ENCODE measurements around the gene TJP3. TPM values are rescaled to one million over a fixed set of nuclear protein-coding genes. Genes with fewer than 3 reads are reported as not detected.
A peak's percentile ranks its signal among the peaks of the same experiment; 100 is the strongest.

TJP3 gene
- total and polyA plus RNA-seq, 10 of the 15 experiments (the other 5 are each of a cell fraction or from before 2014, with no cell fraction given): 0.04 to 1.2 (median 0.29) TPM; not detected in 6

DNA sequence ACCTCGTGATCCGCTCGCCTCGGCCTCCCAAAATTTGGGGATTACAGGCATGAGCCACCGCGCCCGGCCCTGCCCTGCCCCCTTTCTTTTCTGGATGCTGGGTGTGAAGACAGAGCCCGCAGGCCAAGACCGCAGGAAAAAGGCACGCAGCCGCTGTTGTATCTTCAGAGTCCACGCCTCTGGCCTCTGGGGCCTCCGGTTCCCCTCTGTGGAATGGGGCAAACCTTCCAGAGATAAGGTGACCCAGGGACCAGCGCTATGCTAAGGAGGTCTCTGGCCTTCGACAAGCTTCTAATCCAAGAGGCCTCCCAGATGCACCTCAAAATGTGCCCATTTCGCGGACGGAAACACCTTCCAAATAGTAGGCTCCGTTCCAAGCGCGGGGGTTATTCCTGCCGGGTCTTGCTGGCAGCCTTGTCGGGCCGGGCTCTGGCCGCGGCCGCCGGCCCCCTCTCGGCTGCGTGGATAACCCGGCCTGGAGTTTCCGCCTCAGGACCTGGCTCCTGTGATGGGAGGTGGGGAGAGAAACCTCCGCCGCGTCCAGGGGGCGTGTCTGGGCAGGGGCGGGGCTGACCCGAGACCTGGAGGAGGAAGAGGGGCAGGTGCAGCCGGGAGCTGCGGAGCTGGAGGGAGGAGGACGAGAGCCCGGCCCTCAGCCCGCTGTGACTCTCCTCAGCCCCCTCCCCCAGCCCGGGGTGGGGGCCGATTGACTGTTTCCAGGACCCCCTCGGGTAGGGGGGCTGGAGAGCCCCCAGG is 13.1 kb downstream of the TJP3 start (continued):
- TF ChIP-seq RAD21 (IDR thresholded peaks at IDR 0.05; ENCODE audit: insufficient read depth, low read depth, low read length) (no peak), EED (IDR thresholded peaks at IDR 0.05; ENCODE audit: low read depth) (no peak), STAT3 (IDR thresholded peaks at IDR 0.05; ENCODE audit: low read depth, low read length) (no peak), YY1 (IDR thresholded peaks at IDR 0.05; ENCODE audit: low read depth, low read length) (peak; percentile 91), RELA (IDR thresholded peaks at IDR 0.05; ENCODE audit: borderline replicate concordance, partially characterized antibody) (no peak), NFYB (IDR thresholded peaks at IDR 0.05; ENCODE audit: insufficient read depth, low read depth, low read length) (no peak), SMAD1 (IDR thresholded peaks at IDR 0.05; ENCODE audit: low read depth, partially characterized antibody) (no peak), RUNX3 (IDR thresholded peaks at IDR 0.05; ENCODE audit: low read length) (peak; percentile 70), HDAC2 (IDR thresholded peaks at IDR 0.05) (no peak), SREBF1 (IDR thresholded peaks at IDR 0.05; ENCODE audit: low read length) (no peak), DPF2 (IDR thresholded peaks at IDR 0.05) (no peak), YBX1 (IDR thresholded peaks at IDR 0.05) (no peak)
- TF ChIP-seq, protein P1, sequence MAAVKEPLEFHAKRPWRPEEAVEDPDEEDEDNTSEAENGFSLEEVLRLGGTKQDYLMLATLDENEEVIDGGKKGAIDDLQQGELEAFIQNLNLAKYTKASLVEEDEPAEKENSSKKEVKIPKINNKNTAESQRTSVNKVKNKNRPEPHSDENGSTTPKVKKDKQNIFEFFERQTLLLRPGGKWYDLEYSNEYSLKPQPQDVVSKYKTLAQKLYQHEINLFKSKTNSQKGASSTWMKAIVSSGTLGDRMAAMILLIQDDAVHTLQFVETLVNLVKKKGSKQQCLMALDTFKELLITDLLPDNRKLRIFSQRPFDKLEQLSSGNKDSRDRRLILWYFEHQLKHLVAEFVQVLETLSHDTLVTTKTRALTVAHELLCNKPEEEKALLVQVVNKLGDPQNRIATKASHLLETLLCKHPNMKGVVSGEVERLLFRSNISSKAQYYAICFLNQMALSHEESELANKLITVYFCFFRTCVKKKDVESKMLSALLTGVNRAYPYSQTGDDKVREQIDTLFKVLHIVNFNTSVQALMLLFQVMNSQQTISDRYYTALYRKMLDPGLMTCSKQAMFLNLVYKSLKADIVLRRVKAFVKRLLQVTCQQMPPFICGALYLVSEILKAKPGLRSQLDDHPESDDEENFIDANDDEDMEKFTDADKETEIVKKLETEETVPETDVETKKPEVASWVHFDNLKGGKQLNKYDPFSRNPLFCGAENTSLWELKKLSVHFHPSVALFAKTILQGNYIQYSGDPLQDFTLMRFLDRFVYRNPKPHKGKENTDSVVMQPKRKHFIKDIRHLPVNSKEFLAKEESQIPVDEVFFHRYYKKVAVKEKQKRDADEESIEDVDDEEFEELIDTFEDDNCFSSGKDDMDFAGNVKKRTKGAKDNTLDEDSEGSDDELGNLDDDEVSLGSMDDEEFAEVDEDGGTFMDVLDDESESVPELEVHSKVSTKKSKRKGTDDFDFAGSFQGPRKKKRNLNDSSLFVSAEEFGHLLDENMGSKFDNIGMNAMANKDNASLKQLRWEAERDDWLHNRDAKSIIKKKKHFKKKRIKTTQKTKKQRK (IDR thresholded peaks at IDR 0.05; ENCODE audit: low read depth, low read length): no peak
- TF ChIP-seq, protein P2, sequence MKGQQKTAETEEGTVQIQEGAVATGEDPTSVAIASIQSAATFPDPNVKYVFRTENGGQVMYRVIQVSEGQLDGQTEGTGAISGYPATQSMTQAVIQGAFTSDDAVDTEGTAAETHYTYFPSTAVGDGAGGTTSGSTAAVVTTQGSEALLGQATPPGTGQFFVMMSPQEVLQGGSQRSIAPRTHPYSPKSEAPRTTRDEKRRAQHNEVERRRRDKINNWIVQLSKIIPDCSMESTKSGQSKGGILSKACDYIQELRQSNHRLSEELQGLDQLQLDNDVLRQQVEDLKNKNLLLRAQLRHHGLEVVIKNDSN (IDR thresholded peaks at IDR 0.05; ENCODE audit: borderline replicate concordance, extremely low read length, insufficient read depth, low read depth, low read length): no peak
- TF ChIP-seq, protein P3, sequence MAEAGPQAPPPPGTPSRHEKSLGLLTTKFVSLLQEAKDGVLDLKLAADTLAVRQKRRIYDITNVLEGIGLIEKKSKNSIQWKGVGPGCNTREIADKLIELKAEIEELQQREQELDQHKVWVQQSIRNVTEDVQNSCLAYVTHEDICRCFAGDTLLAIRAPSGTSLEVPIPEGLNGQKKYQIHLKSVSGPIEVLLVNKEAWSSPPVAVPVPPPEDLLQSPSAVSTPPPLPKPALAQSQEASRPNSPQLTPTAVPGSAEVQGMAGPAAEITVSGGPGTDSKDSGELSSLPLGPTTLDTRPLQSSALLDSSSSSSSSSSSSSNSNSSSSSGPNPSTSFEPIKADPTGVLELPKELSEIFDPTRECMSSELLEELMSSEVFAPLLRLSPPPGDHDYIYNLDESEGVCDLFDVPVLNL (IDR thresholded peaks at IDR 0.05; ENCODE audit: low read depth, low read length): no peak
- TF ChIP-seq, protein P4, sequence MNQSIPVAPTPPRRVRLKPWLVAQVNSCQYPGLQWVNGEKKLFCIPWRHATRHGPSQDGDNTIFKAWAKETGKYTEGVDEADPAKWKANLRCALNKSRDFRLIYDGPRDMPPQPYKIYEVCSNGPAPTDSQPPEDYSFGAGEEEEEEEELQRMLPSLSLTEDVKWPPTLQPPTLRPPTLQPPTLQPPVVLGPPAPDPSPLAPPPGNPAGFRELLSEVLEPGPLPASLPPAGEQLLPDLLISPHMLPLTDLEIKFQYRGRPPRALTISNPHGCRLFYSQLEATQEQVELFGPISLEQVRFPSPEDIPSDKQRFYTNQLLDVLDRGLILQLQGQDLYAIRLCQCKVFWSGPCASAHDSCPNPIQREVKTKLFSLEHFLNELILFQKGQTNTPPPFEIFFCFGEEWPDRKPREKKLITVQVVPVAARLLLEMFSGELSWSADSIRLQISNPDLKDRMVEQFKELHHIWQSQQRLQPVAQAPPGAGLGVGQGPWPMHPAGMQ (IDR thresholded peaks at IDR 0.05; ENCODE audit: borderline replicate concordance): no peak
- TF ChIP-seq, protein P5, sequence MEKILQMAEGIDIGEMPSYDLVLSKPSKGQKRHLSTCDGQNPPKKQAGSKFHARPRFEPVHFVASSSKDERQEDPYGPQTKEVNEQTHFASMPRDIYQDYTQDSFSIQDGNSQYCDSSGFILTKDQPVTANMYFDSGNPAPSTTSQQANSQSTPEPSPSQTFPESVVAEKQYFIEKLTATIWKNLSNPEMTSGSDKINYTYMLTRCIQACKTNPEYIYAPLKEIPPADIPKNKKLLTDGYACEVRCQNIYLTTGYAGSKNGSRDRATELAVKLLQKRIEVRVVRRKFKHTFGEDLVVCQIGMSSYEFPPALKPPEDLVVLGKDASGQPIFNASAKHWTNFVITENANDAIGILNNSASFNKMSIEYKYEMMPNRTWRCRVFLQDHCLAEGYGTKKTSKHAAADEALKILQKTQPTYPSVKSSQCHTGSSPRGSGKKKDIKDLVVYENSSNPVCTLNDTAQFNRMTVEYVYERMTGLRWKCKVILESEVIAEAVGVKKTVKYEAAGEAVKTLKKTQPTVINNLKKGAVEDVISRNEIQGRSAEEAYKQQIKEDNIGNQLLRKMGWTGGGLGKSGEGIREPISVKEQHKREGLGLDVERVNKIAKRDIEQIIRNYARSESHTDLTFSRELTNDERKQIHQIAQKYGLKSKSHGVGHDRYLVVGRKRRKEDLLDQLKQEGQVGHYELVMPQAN (conservative IDR thresholded peaks at IDR 0.05): no peak; the same call in 1 of the 2 replicates
- TF ChIP-seq, protein P6, sequence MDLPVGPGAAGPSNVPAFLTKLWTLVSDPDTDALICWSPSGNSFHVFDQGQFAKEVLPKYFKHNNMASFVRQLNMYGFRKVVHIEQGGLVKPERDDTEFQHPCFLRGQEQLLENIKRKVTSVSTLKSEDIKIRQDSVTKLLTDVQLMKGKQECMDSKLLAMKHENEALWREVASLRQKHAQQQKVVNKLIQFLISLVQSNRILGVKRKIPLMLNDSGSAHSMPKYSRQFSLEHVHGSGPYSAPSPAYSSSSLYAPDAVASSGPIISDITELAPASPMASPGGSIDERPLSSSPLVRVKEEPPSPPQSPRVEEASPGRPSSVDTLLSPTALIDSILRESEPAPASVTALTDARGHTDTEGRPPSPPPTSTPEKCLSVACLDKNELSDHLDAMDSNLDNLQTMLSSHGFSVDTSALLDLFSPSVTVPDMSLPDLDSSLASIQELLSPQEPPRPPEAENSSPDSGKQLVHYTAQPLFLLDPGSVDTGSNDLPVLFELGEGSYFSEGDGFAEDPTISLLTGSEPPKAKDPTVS (IDR thresholded peaks at IDR 0.05; ENCODE audit: low read depth, low read length): no peak

Measured in GM12878 (cell line).